Naive B cell (primary cell): Measurements from ENCODE around the gene MAPRE2. TPM values are rescaled to one million over a fixed set of nuclear protein-coding genes. Genes with fewer than 3 reads are reported as not detected.
A peak's percentile ranks its signal among the peaks of the same experiment; 100 is the strongest.
"Not testable (repeated sequence)": the region's sequence is repeated elsewhere in the genome, so short reads cannot be mapped to it uniquely, and the experiment has no call there.

Experiments
- ATAC-seq, 2 donors: fragments of 150-1000 bp; cut with Tn5 transposase; 2 replicates each; pipeline ENCODE4 v1.10.0; 2021; ENCODE audit warnings: low read depth in 2 of 2, mild to moderate bottlenecking in 2 of 2, moderate library complexity in 2 of 2
- DNase-seq: peaks from one replicate; pipeline ENCODE4 v3.0.0; 2022
- H3K27ac Mint-ChIP-seq, 6 donors: one replicate each; pipeline ENCODE4 v1.8.0; 2020 to 2022; ENCODE audit warnings: mild to moderate bottlenecking in 6 of 6, mixed read lengths in 6 of 6, moderate library complexity in 5 of 6, inconsistent platforms in 2 of 6
- H3K27me3 Mint-ChIP-seq, 3 donors: one replicate each; pipeline ENCODE4 v1.8.0; 2021 to 2022; ENCODE audit warnings: mixed read lengths in 3 of 3, mild to moderate bottlenecking in 1 of 3
- H3K36me3 Mint-ChIP-seq, 2 donors: one replicate each; pipeline ENCODE4 v1.8.0; 2020 to 2022; ENCODE audit warnings: mixed read lengths in 2 of 2, inconsistent platforms in 1 of 2, mild to moderate bottlenecking in 1 of 2
- H3K4me1 Mint-ChIP-seq, 3 donors: one replicate each; pipeline ENCODE4 v1.8.0; 2020 to 2022; ENCODE audit warnings: mixed read lengths in 3 of 3, inconsistent platforms in 1 of 3, mild to moderate bottlenecking in 1 of 3, moderate library complexity in 1 of 3
- H3K4me3 Mint-ChIP-seq, 8 donors: one replicate each; pipeline ENCODE4 v1.8.0; 2020 to 2022; ENCODE audit warnings: mild to moderate bottlenecking in 8 of 8, mixed read lengths in 8 of 8, moderate library complexity in 8 of 8, inconsistent platforms in 2 of 8
- H3K9me3 Mint-ChIP-seq, 7 donors: one replicate each; pipeline ENCODE4 v1.8.0; 2020 to 2022; ENCODE audit warnings: mixed read lengths in 7 of 7, mild to moderate bottlenecking in 5 of 7, inconsistent platforms in 2 of 7, moderate library complexity in 1 of 7
- polyA plus RNA-seq, 6 donors: library from polyadenylated mRNA; unstranded; fragments of 300-500 nt; fragmentation: Illumina TruSeq; gene quantifications; one replicate each; pipeline ENCODE4 v1.2.3, GENCODE V29; 2021; ENCODE audit warnings: low read depth in 6 of 6

Gene MAPRE2
- polyA plus RNA-seq, 6 donors from 2014 or later = 99.3 to 132 (median 105) TPM

- no peaks in the 10 kb centered on the region for H3K9me3 Mint-ChIP-seq
Observed at GRCh38 chr18:35164133-35164532, 122.9 kb downstream of the MAPRE2 start.

DNA sequence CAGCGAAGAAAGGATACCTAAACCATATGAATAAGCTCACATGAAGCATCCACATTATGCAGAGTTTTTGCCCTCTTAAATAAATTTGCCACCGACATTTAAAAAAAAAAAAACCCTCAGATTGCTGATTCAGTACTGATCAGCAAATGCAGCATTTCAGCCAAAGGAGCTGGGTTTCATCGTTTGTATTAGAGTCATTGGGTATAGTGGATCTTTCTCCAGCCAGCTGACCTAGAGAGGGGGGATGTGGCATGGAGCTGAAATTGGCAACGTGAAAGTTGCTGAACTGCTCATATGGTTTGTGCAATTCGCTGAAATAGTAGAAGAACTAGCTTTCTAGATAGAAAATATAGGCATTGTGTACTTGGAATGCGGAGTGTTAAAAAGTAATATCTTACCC is 126.1 kb downstream of the MAPRE2 start:
- Mint-ChIP-seq H3K36me3 (no peaks in the 10 kb centered on the region), H3K4me3 (no peak overlapping the region), H3K27me3 (no peaks in the 10 kb centered on the region), H3K9me3 (no peaks in the 10 kb centered on the region), H3K27ac (no peak overlapping the region), H3K4me1 (peaks cover 0 to 3% (median 0%) of the 10 kb centered on the region in 3 donors)
- ATAC-seq (no peak), DNase-seq (no peak)

More at GRCh38 chr18:35164133-35164532, 122.9 kb downstream of the MAPRE2 start:
- Mint-ChIP-seq H3K4me3 (peak overlapping the region in 1 of 8 donors; percentile 2), H3K36me3 (no peaks in the 10 kb centered on the region), H3K4me1 (peaks cover 2 to 8% (median 7%) of the 10 kb centered on the region in 3 donors), H3K27me3 (no peaks in the 10 kb centered on the region), H3K27ac (no peak overlapping the region)
- ATAC-seq (no peak), DNase-seq (no peak)

DNA sequence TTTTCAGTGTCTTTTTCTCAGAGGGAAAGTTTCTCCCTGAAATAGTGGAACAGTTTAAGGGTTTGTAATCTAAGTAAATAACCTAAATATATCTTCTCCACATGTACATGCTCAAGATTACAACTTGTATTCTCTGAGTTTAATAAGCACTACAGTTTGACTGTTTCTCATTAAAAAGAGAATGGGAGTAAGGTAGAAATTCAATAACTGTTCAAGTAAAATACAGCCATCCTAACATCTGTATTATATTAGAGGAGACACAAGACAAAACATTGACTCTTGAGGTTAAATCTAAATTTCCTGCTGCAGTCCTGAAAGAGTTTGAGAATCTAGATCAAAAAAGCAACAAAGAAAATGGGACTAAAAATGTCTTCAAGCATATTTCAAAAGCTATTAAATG is 126.6 kb downstream of the MAPRE2 start:
- Mint-ChIP-seq H3K4me3 (no peak overlapping the region), H3K36me3 (no peaks in the 10 kb centered on the region), H3K27ac (no peak overlapping the region), H3K27me3 (no peaks in the 10 kb centered on the region), H3K9me3 (no peaks in the 10 kb centered on the region), H3K4me1 (peaks cover 3 to 5% (median 3%) of the 10 kb centered on the region in 3 donors)
- no peak for ATAC-seq
- DNase-seq = no peak

- H3K27me3 Mint-ChIP-seq, H3K27ac Mint-ChIP-seq, H3K9me3 Mint-ChIP-seq, H3K4me3 Mint-ChIP-seq, ATAC-seq, H3K36me3 Mint-ChIP-seq, DNase-seq: not testable (repeated sequence)
- peaks cover 11 to 24% (median 21%) of the 10 kb centered on the region in 3 donors for H3K4me1 Mint-ChIP-seq
Observed at GRCh38 chr18:35170323-35170722, 129.1 kb downstream of the MAPRE2 start.

DNA sequence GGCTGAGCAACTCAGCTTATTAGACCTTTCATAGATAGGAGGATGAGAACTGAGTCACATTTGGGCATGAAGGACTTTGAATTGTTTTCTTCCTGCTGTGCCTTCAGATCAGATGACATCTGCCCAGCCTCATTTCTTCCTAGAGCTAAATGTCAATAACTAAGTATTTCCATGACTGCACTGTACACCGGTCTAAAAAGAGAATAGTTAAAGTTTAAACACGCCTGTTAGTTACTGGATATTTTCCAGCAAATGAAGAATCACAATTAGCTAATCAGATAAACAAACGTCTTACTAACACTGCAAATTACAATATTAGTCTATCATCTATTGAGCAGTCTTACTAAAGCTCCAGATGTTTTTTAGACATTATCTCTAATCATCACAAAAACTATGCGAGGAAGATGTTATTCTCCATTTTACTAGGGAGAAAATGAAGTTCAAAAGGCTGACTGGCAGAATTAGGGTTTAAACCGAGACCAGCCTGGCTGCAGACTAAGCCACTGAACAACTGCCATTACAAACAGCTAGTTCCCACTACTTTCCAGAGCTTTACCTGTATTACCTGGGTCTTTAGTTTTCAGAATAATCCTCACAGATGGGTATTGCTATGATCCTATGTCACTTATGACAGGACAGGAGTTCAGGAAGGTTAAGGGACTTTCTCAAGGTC is 130.2 kb downstream of the MAPRE2 start:
- peaks cover 0 to 7% of the 10 kb centered on the region in 2 donors for H3K36me3 Mint-ChIP-seq
- no peaks in the 10 kb centered on the region for H3K27me3 Mint-ChIP-seq
- H3K4me1 Mint-ChIP-seq = peaks cover 11 to 27% (median 21%) of the 10 kb centered on the region in 3 donors

GRCh38 chr18:35172009-35172408 is 130.8 kb downstream of the MAPRE2 start:
- H3K27ac Mint-ChIP-seq = peak overlapping the region in 2 of 6 donors; percentile 41 to 42
- peaks cover 0 to 8% (median 4%) of the 10 kb centered on the region in 7 donors for H3K9me3 Mint-ChIP-seq
- no peaks in the 10 kb centered on the region for H3K27me3 Mint-ChIP-seq
- ATAC-seq = no peak
- peaks cover 11 to 27% (median 21%) of the 10 kb centered on the region in 3 donors for H3K4me1 Mint-ChIP-seq
- H3K4me3 Mint-ChIP-seq = no peak overlapping the region
- H3K36me3 Mint-ChIP-seq = peaks cover 0 to 7% of the 10 kb centered on the region in 2 donors
- no peak for DNase-seq

More for the DNA sequence above, 130.2 kb downstream of the MAPRE2 start:
- no peak for ATAC-seq
- H3K4me3 Mint-ChIP-seq = no peak overlapping the region
- peak overlapping the region in 1 of 6 donors; percentile 24 for H3K27ac Mint-ChIP-seq
- DNase-seq = no peak
- peaks cover 0 to 8% (median under 1%) of the 10 kb centered on the region in 7 donors for H3K9me3 Mint-ChIP-seq

GRCh38 chr18:35172451-35173035 is 131.3 kb downstream of the MAPRE2 start:
- peaks cover 11 to 27% (median 21%) of the 10 kb centered on the region in 3 donors for H3K4me1 Mint-ChIP-seq
- DNase-seq (no peak), ATAC-seq (no peak)
- no peak overlapping the region for H3K4me3 Mint-ChIP-seq
- H3K9me3 Mint-ChIP-seq = peaks cover 0 to 8% (median 4%) of the 10 kb centered on the region in 7 donors
- no peaks in the 10 kb centered on the region for H3K27me3 Mint-ChIP-seq
- H3K27ac Mint-ChIP-seq = peak overlapping the region in 4 of 6 donors; percentile 24 to 87 (median 36)
- H3K36me3 Mint-ChIP-seq = peaks cover 0 to 7% of the 10 kb centered on the region in 2 donors

DNA sequence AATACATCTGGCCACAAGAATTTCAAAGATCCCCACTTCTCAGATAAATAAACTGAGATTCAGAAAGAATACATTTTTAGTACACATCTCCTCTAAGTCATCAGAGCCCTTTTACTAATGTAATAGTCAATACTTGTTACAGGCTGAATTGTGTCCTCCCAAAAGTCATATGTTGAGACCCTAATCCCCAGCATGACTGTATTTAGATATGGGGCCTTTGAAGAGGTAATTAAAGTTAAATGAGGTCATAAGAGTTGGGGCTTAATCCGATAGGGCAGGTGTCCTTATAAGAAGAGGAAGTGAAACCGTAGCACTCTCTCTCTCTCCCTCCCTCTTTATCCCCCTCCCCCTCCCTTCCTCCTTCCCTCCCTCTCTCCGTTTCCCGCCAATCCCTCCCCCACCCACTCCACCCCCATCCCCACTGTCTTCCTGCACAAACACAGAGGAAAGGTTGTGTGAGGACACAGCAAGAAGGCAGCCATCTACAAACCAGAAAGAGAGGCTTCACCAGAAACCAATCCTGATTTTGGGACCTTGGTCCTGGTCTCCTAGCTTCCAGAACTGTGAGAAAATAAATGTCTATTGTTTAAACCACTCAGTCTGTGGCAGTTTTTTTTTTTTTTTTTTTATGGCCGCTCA is 133.0 kb downstream of the MAPRE2 start:
- DNase-seq = peak; percentile 53
- peaks cover 0 to 7% of the 10 kb centered on the region in 2 donors for H3K36me3 Mint-ChIP-seq
- peak; percentile 100 for ATAC-seq
- H3K27me3 Mint-ChIP-seq = no peaks in the 10 kb centered on the region
- H3K4me3 Mint-ChIP-seq = peak overlapping the region in 6 of 8 donors; percentile 23 to 69 (median 44)
- peaks cover 11 to 27% (median 21%) of the 10 kb centered on the region in 3 donors for H3K4me1 Mint-ChIP-seq
- H3K9me3 Mint-ChIP-seq = peaks cover 0 to 8% (median 4%) of the 10 kb centered on the region in 7 donors
- peak overlapping the region; percentile 72 to 97 (median 90) for H3K27ac Mint-ChIP-seq

- Mint-ChIP-seq H3K4me3 (no peak overlapping the region), H3K4me1 (peaks cover 11 to 27% (median 21%) of the 10 kb centered on the region in 3 donors), H3K36me3 (peaks cover 0 to 7% of the 10 kb centered on the region in 2 donors), H3K9me3 (peaks cover 0 to 8% (median 4%) of the 10 kb centered on the region in 7 donors), H3K27ac (peak overlapping the region in 2 of 6 donors; percentile 21 to 36), H3K27me3 (no peaks in the 10 kb centered on the region)
- no peak for DNase-seq
- ATAC-seq = no peak
Observed at GRCh38 chr18:35174745-35175144, 133.5 kb downstream of the MAPRE2 start.

DNA sequence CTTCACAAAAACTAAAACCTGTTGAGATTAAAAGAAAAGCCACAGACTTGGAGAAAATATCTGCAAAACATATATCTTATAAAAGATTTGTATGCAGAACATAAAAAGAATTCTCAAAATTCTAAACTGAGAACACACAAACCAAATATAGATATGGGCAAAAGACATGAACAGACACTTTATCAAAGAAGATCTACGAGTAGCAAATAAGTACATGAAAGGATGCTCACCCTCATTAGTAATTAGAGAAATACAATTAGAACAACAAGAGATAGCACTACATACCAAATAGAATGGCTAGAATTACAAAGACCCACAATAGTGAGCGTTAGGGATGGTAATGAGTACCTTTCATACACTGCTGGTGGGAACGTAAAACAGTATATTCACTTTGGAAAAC is 135.7 kb downstream of the MAPRE2 start:
- Mint-ChIP-seq H3K36me3 (peaks cover 0 to 7% of the 10 kb centered on the region in 2 donors), H3K4me3 (no peak overlapping the region), H3K9me3 (peaks cover 0 to 8% (median 4%) of the 10 kb centered on the region in 7 donors), H3K27ac (peak overlapping the region in 1 of 6 donors; percentile 5), H3K27me3 (no peaks in the 10 kb centered on the region), H3K4me1 (peaks cover 11 to 29% (median 21%) of the 10 kb centered on the region in 3 donors)
- no peak for DNase-seq
- ATAC-seq = no peak

DNA sequence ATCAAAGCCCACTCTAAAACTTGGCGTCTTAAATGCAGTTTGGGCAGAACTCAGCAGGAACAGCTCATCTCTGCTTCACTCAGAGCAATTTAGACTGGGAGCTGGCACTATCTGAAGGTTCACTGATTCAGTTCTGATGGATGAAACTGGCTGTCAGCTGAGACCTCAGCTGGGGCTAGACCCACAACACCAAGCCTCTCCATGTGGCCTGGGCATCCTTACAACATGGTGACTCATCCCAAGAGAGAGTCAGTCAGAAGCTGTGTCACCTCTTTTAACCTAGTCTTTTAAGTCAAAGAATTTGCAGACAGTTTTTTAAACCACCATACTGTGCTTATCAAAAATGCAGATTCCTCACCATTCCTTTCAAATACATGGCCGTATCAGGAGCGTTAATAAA is 137.0 kb downstream of the MAPRE2 start:
- peaks cover 0 to 8% (median 4%) of the 10 kb centered on the region in 7 donors for H3K9me3 Mint-ChIP-seq
- H3K4me1 Mint-ChIP-seq = peaks cover 5 to 19% (median 14%) of the 10 kb centered on the region in 3 donors
- no peak overlapping the region for H3K27ac Mint-ChIP-seq
- DNase-seq = no peak
- H3K36me3 Mint-ChIP-seq = peaks cover 0 to 7% of the 10 kb centered on the region in 2 donors
- no peak overlapping the region for H3K4me3 Mint-ChIP-seq
- H3K27me3 Mint-ChIP-seq = no peaks in the 10 kb centered on the region
- no peak for ATAC-seq

- no peak for DNase-seq
- no peak overlapping the region for H3K27ac Mint-ChIP-seq
- no peaks in the 10 kb centered on the region for H3K27me3 Mint-ChIP-seq
- peaks cover 0 to 7% of the 10 kb centered on the region in 2 donors for H3K36me3 Mint-ChIP-seq
- H3K4me1 Mint-ChIP-seq = peaks cover 0 to 5% (median under 1%) of the 10 kb centered on the region in 3 donors
- H3K9me3 Mint-ChIP-seq = peaks cover 0 to 8% (median 4%) of the 10 kb centered on the region in 7 donors
- H3K4me3 Mint-ChIP-seq = no peak overlapping the region
- no peak for ATAC-seq
Observed at GRCh38 chr18:35179906-35180305, 138.7 kb downstream of the MAPRE2 start.

DNA sequence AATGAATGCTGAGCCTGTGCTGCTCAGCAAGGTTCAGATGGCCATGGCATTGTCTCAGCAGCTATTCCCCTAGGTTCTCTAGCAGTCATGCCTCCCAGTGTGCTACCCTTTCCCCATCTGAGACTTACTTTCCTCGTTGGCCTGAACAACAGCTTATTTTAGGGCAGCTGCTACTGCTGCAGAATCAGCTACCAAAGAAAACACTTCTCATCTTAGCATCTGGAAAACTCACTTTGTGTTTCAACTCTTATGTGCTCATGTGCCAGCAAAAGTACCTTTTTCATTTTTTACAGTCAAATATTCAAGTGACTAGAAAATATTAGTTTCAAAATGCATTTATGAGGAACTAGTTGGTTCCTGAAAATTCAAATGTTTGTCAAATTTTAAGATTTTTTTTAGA is 139.2 kb downstream of the MAPRE2 start:
- Mint-ChIP-seq H3K27ac (no peak overlapping the region), H3K36me3 (peaks cover 0 to 7% of the 10 kb centered on the region in 2 donors), H3K27me3 (no peaks in the 10 kb centered on the region), H3K4me1 (peaks cover 0 to 5% (median 0%) of the 10 kb centered on the region in 3 donors), H3K9me3 (peaks cover 0 to 8% (median 4%) of the 10 kb centered on the region in 7 donors), H3K4me3 (no peak overlapping the region)
- no peak for ATAC-seq
- DNase-seq = no peak
